Right lung (tissue), 5 donors: ENCODE results near the gene MRGPRG. TPM values are rescaled to one million over a fixed set of nuclear protein-coding genes. Genes with fewer than 3 reads are reported as not detected.
"Not testable (repeated sequence)": the region's sequence is repeated elsewhere in the genome, so short reads cannot be mapped to it uniquely, and the experiment has no call there.

Experiments used
- DNase-seq, 2 donors: peaks; one replicate each; pipeline ENCODE4 v3.0.0-alpha.2; 2013
- polyA plus RNA-seq, 5 donors: library from polyadenylated mRNA; unstranded; fragments of 120-200 nt; gene quantifications; one replicate each; pipeline versions ENCODE4 v1.2.1 to v1.2.3, GENCODE V29; 2013; ENCODE audit warnings: inconsistent platforms in 1 of 5, low replicate concordance in 1 of 5; ENCODE audit not compliant: insufficient read length in 5 of 5, insufficient read depth in 1 of 5

MRGPRG gene
- polyA plus RNA-seq, 5 donors = not detected

GRCh38 chr11:3176487-3176886 lies 42.1 kb downstream of the MRGPRG start:
- no peak for DNase-seq

GRCh38 chr11:3175194-3175593 lies 43.4 kb downstream of the MRGPRG start:
- DNase-seq = no peak

GRCh38 chr11:3174387-3174786 lies 44.2 kb downstream of the MRGPRG start:
- DNase-seq = no peak

DNA sequence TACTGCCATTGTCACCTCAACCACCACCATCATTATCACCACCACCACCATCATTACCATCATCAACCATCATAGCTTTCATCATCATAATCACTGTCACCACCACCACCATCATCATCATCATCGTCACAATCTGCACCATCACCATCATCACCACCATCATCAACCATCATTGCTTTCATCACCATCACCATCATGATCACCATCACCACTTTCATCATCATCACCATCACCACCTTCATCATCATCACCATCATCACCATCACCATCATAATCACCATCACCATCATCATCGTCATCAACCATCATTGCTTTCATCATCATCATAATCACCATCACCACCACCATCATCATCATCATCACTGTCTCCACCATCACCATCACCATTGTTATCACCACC lies 44.8 kb downstream of the MRGPRG start:
- DNase-seq = no peak

DNA sequence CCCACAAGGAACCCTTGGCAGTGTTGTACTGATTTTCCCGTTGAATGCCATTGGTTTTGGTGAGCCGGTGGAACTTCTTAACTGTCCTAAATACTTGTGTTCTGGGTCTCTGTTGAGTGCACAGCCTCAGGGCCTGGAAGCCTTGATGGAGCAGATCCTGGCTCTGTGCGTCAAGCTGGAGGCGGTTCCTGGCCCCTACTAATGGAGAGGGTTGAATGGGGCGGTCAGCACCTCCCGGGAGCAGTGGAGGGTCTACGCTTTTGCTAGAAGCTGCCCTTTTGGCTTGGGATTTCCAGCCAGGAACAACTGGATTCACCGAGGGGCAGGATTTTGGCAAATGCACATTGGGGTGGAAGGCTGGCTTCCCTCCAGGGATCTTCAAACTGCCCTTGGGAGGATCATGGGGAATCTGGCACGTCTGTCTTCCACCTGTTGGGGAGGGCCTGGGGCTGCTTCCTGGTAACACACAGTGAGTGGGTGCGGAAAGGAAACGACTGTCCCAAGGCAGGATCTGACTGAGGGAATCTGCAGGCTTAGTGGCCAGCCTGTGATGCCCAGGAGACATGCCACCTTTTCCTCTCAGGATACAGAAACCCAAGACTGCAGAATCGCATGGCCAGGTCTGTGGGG lies 46.6 kb downstream of the MRGPRG start:
- no peak for DNase-seq

GRCh38 chr11:3170756-3171650 lies 47.6 kb downstream of the MRGPRG start:
- no peak for DNase-seq

DNA sequence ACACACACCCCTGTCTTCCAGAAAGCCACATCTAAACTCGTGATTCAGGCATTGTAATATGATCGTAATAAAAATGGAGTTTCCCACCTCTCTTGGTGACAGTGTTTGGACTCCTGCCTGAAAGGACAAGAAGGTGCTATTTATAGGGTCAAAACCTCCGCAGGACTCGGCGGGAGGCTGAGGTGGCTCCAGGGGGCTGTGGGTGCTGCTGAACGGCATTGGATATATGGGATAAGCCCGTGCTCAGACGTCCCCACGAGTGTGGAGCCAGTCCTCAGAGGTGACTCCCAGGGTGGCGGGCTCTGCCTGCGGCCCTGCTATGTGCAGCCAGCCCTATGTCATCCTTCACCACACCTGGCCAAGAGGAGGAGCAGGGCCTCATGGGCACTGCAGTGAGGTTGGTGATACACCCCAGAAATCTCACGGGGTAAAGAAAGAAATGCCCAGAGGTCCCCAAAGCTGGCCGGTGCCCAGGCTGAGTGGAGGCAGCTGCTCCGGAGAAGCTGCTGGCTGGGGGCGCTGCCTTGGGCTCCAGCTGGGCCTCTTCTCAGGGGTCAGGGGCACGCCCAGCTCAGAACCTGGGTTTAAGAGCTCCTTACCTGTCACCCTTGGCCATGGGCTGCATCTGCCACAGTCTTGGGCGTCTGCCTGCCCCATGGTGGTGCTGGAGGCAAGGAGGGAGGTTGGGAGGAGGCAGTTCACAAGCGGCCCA lies 48.4 kb downstream of the MRGPRG start:
- no peak for DNase-seq

DNA sequence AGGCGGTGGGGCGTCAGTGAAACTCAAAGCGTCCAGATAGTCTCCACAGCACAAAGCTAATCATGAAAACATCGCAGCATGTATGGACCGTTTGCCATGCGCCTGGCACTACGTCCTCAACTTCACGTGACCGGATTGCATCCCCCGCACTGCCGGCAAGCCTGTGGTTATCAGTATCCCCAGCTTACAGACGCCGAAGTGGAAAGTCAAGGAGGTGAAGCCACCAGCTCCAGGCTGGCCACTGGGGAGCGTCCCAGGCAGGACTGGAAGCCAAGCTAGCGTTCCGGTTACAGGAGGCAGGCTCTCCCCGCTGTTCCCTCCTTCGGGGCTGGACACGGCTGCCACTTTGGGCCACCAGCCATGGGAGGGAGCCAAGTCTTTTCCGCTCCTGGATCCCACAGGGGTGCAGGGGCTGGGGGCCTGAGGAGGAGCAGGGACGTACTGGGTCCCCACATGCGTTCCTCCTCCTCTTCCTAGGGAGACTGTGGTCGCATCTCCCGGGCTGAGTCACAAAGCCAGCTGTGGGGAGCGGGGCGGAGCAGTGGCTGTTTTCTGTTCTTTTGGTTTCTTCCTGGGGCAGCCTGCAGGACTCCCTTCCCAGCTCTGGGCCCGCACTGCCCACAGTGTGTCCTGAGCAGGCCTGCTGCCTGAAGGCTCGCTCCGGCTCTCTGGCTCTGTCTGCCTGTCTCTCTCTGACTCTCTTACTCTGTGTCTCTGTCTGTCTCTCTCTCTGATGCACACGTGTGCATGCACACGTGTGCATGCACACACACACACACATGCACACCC lies 49.2 kb downstream of the MRGPRG start:
- no peak for DNase-seq

GRCh38 chr11:3168742-3169254 lies 49.8 kb downstream of the MRGPRG start:
- not testable (repeated sequence) for DNase-seq

Other genes with a start within 250 kb of the MRGPRG start
- 100 to 1,000 TPM; 144 to 206 (median 190) TPM for gene NAP1L4, start 226.5 kb downstream of the MRGPRG start, polyA plus RNA-seq
- 10 to 100 TPM; 28.4 to 33.0 (median 32.2) TPM for gene CARS1, start 161.4 kb downstream of the MRGPRG start, polyA plus RNA-seq
- 10 to 100 TPM; 18.3 to 36.7 (median 27.8) TPM for gene OSBPL5, start 53.5 kb downstream of the MRGPRG start, polyA plus RNA-seq
- under 1 TPM in 1 of 5 donors, not detected in 4; 0.17 TPM for gene MRGPRE, start 13.6 kb upstream of the MRGPRG start, polyA plus RNA-seq
- gene ZNF195, start 160.3 kb upstream of the MRGPRG start, polyA plus RNA-seq = 10 to 100 TPM; 31.3 to 46.5 (median 35.0) TPM